OCI-LY3 (cell line): ENCODE data around the gene CFAP73.

Source experiments
- H2AFZ ChIP-seq: fragments of 200-600, 300-600 bp; shearing (Covaris generic); 2 replicates; pipeline ENCODE4 v1.6.0; 2014; ENCODE audit warnings: antibody characterized with exemption, low read depth, low read length
- H3K27ac ChIP-seq: fragments of 200-600, 300-600 bp; sonication (generic); 2 replicates; pipeline ENCODE4 v1.5.1; 2014; ENCODE audit warnings: mild to moderate bottlenecking, low read length, moderate library complexity, mixed read lengths
- H3K27me3 ChIP-seq: fragments of 200-600, 300-600 bp; sonication (generic); 2 replicates; pipeline ENCODE4 v1.6.1; 2014; ENCODE audit warnings: low read depth, low read length, mixed read lengths
- H3K36me3 ChIP-seq: fragments of 200-600, 300-600 bp; sonication (generic); replicated peaks from 2 replicates; pipeline ENCODE3; 2014; ENCODE audit warnings: low read depth, low read length, mixed read lengths
- H3K4me1 ChIP-seq: fragments of 300-600, 200-600 bp; sonication (generic); 2 replicates; pipeline ENCODE4 v1.6.1; 2014; ENCODE audit warnings: low read length, mixed read lengths
- H3K4me2 ChIP-seq: fragments of 200-600, 300-600 bp; sonication (generic); 2 replicates; pipeline ENCODE4 v1.6.1; 2014; ENCODE audit warnings: low read length, mixed read lengths
- H3K4me3 ChIP-seq: fragments of 300-600, 200-600 bp; sonication (generic); 2 replicates; pipeline ENCODE4 v1.5.1; 2014; ENCODE audit warnings: antibody characterized with exemption, mild to moderate bottlenecking, low read length, moderate library complexity
- H3K79me2 ChIP-seq: fragments of 300-600, 200-600 bp; shearing (Covaris generic); 2 replicates; pipeline ENCODE4 v1.6.1; 2014; ENCODE audit warnings: mild to moderate bottlenecking, low read length, mixed read lengths
- H3K9ac ChIP-seq: fragments of 300-600, 200-600 bp; shearing (Covaris generic); 2 replicates; pipeline ENCODE4 v1.6.0; 2014; ENCODE audit warnings: mild to moderate bottlenecking, low read length, moderate library complexity
- H3K9me3 ChIP-seq: fragments of 200-600, 300-600 bp; shearing (Covaris generic); 2 replicates; pipeline ENCODE4 v1.6.1; 2014; ENCODE audit warnings: low read length, mixed read lengths; ENCODE audit not compliant: insufficient read depth
- H4K20me1 ChIP-seq: fragments of 200-600, 300-600 bp; sonication (generic); 2 replicates; pipeline ENCODE4 v1.6.1; 2016; ENCODE audit warnings: low read length, mixed read lengths; ENCODE audit not compliant: insufficient read depth
- CTCF ChIP-seq: fragments of 200-600, 300-600 bp; sonication (generic); IDR thresholded peaks from 2 replicates; pipeline ENCODE4 v1.5.1; 2014; ENCODE audit warnings: antibody characterized with exemption, low read length, low read depth
- EZH2phosphoT487 ChIP-seq: fragments of 200-600 bp; shearing (Covaris generic); IDR thresholded peaks from 2 replicates; pipeline ENCODE4 v1.6.1; 2018; ENCODE audit warnings: antibody characterized with exemption, mixed run types, low read depth

CFAP73 gene

GRCh38 chr12:113149361-113150150 lies at the start of gene CFAP73:
CFAP73 (plus strand) TSS chr12:113149724; CDS start chr12:113149858, 134 bp downstream.
- Histone ChIP-seq H3K4me3 (no peak within 1 kb of the TSS), H3K9me3 (no peaks in the 10 kb centered on the region), H3K9ac (no peak within 1 kb of the TSS), H3K4me2 (no peak within 1 kb of the TSS), H3K79me2 (no peaks in the 10 kb centered on the region), H4K20me1 (no peaks in the 10 kb centered on the region), H3K36me3 (no peaks in the 10 kb centered on the region), H3K4me1 (peaks cover 2% of the 10 kb centered on the region; the same call in 1 of the 2 replicates), H2AFZ (no peak within 1 kb of the TSS), H3K27me3 (peaks cover 13% of the 10 kb centered on the region), H3K27ac (no peak within 1 kb of the TSS)
- TF ChIP-seq EZH2phosphoT487 (no peak), CTCF (no peak)

DNA sequence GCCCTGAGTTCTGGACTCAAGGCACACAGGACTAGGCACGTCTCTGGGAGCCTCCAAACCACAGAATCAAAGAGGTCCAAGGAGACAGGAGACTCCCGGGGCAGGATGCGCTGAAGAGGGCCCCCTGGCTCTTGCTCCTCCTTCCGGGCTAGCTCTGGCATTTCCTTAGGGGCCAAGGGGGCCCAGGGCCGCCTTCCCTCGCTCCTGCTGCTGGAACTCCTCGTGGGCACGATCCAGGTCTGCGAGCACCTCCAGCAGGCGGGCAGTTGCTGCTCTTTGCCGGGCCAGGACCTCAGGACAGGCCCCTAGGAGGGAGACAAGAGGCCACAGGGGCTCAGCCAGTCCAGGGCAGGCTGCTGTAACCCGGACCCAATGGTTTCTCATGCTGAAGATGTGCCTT lies 49.8 kb upstream of the CFAP73 start:
- H3K79me2 ChIP-seq: no peaks in the 10 kb centered on the region
- no peak overlapping the region for H3K4me3 ChIP-seq
- no peaks in the 10 kb centered on the region for H3K36me3 ChIP-seq
- no peak for TF ChIP-seq EZH2phosphoT487
- no peak for TF ChIP-seq CTCF
- no peak overlapping the region for H3K4me2 ChIP-seq
- no peaks in the 10 kb centered on the region for H3K9me3 ChIP-seq
- peaks cover 22% of the 10 kb centered on the region for H3K4me1 ChIP-seq
- H2AFZ ChIP-seq: no peak overlapping the region
- no peak overlapping the region for H3K27ac ChIP-seq
- H4K20me1 ChIP-seq: no peaks in the 10 kb centered on the region
- no peaks in the 10 kb centered on the region for H3K27me3 ChIP-seq
- H3K9ac ChIP-seq: no peak overlapping the region

DNA sequence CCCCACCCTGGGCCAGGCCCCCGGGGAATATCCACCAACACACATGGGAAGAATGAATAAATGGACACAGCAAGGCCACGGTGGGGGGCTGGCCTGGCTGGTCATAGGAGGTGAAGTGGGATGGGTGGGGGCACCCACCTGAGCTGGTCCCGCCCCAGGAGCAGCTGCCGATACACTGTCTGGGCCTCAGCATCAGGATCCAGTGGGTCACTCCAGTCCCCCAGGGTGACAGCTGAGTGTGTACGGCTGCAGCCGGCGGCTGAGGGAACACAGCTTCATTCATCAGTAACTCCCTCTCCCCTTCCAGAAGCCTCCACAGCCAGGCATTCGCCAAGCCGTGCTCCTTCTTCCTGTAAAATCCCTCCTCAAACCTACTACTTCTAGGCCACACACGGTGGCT lies 47.8 kb upstream of the CFAP73 start:
- no peaks in the 10 kb centered on the region for H3K27me3 ChIP-seq
- H3K4me3 ChIP-seq: no peak overlapping the region
- H4K20me1 ChIP-seq: no peaks in the 10 kb centered on the region
- H3K79me2 ChIP-seq: no peaks in the 10 kb centered on the region
- peaks cover 22% of the 10 kb centered on the region for H3K4me1 ChIP-seq
- TF ChIP-seq EZH2phosphoT487: no peak
- TF ChIP-seq CTCF: no peak
- H3K9me3 ChIP-seq: no peaks in the 10 kb centered on the region
- no peak overlapping the region for H3K4me2 ChIP-seq
- no peak overlapping the region for H3K27ac ChIP-seq
- H3K36me3 ChIP-seq: no peaks in the 10 kb centered on the region
- H2AFZ ChIP-seq: no peak overlapping the region
- no peak overlapping the region for H3K9ac ChIP-seq

DNA sequence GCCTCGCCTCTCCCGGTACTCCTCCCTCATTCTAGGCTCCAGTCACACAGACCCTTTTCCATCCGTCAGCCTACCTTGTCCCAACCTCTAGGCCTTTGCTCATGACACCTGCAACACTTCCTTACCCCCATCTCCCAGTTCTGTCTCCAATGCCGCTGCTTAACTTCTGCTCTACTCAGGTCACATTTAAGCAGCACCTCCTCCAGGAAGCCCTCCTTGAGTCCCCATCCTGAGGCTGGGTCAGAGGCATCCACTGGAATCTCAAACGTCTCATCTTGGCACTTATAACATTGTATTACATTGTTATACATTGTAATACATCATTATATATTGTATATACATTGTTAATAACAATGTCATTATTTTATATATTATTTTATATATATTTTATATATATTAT lies 46.7 kb upstream of the CFAP73 start:
- H3K9me3 ChIP-seq: no peaks in the 10 kb centered on the region
- no peaks in the 10 kb centered on the region for H4K20me1 ChIP-seq
- H2AFZ ChIP-seq: no peak overlapping the region; the same call in 1 of the 2 replicates
- H3K27me3 ChIP-seq: no peaks in the 10 kb centered on the region
- H3K4me2 ChIP-seq: no peak overlapping the region
- TF ChIP-seq CTCF (no peak), EZH2phosphoT487 (no peak)
- H3K4me1 ChIP-seq: peaks cover 21% of the 10 kb centered on the region
- H3K27ac ChIP-seq: no peak overlapping the region
- H3K79me2 ChIP-seq: no peaks in the 10 kb centered on the region
- no peaks in the 10 kb centered on the region for H3K36me3 ChIP-seq
- H3K4me3 ChIP-seq: no peak overlapping the region
- H3K9ac ChIP-seq: no peak overlapping the region
